Liver (tissue), 9 donors: Measurements from ENCODE around the gene NSL1. TPM values are rescaled to one million over a fixed set of nuclear protein-coding genes. Genes with fewer than 3 reads are reported as not detected.

Experiments used
- DNase-seq: peaks from one replicate; pipeline ENCODE4 v3.0.0-alpha.2; 2017; ENCODE audit warnings: low spot score
- H3K27ac ChIP-seq, 2 donors: one replicate each; pipeline ENCODE4 v1.7.0; 2013; ENCODE audit warnings: inconsistent platforms in 2 of 2, low read length in 2 of 2, control low read depth in 1 of 2, low read depth in 1 of 2, mild to moderate bottlenecking in 1 of 2
- H3K27me3 ChIP-seq, 4 donors: one replicate each; pipeline versions ENCODE4 v1.6.1 to v1.7.0; 2013; ENCODE audit warnings: low read length in 3 of 4, inconsistent platforms in 1 of 4, mild to moderate bottlenecking in 1 of 4, moderate library complexity in 1 of 4; ENCODE audit not compliant: control insufficient read depth in 4 of 4, insufficient read depth in 4 of 4
- H3K36me3 ChIP-seq, 4 donors: one replicate each; pipeline versions ENCODE4 v1.6.1 to v1.7.0; 2013; ENCODE audit warnings: low read length in 3 of 4, mild to moderate bottlenecking in 3 of 4, low read depth in 1 of 4, moderate library complexity in 1 of 4; ENCODE audit not compliant: control insufficient read depth in 4 of 4, insufficient read depth in 3 of 4
- H3K4me1 ChIP-seq, 4 donors: one replicate each; pipeline versions ENCODE4 v1.6.1 to v1.7.0; 2013; ENCODE audit warnings: low read length in 3 of 4, mild to moderate bottlenecking in 3 of 4, moderate library complexity in 1 of 4; ENCODE audit not compliant: control insufficient read depth in 4 of 4, insufficient read depth in 4 of 4
- H3K4me3 ChIP-seq, 3 donors: one replicate each; pipeline versions ENCODE4 v1.6.1 to v1.7.0; 2013; ENCODE audit warnings: low read length in 3 of 3, control low read depth in 1 of 3, low read depth in 1 of 3, mild to moderate bottlenecking in 1 of 3
- H3K9ac ChIP-seq, 2 donors: one replicate each; pipeline ENCODE4 v1.7.0; 2013; ENCODE audit warnings: low read length in 2 of 2, mild to moderate bottlenecking in 2 of 2, moderate library complexity in 2 of 2, control low read depth in 1 of 2, low read depth in 1 of 2
- H3K9me3 ChIP-seq, 4 donors: one replicate each; pipeline versions ENCODE4 v1.6.1 to v1.7.0; 2013; ENCODE audit warnings: low read length in 3 of 4; ENCODE audit not compliant: control insufficient read depth in 4 of 4
- CTCF ChIP-seq: fragments of 150-350 bp; IDR thresholded peaks from 2 replicates; pipeline ENCODE4 v1.5.1; 2017; ENCODE audit warnings: improper control_type of control experiment, low read depth, low read length; ENCODE audit not compliant: missing input control
- EGR1 ChIP-seq, 2 donors: IDR thresholded peaks; 2 replicates each; pipeline ENCODE4 v1.6.1; 2016 to 2018; ENCODE audit warnings: antibody characterized with exemption in 2 of 2, low read depth in 2 of 2
- HNF4A ChIP-seq, 2 donors: conservative IDR thresholded peaks; 2 replicates each; pipeline ENCODE4 v1.6.1; 2016; ENCODE audit warnings: antibody characterized with exemption in 2 of 2, mild to moderate bottlenecking in 2 of 2
- RAD21 ChIP-seq, 2 donors: IDR thresholded peaks; 2 replicates each; pipeline ENCODE4 v1.6.1; 2016; ENCODE audit warnings: antibody characterized with exemption in 2 of 2, mild to moderate bottlenecking in 2 of 2
- REST ChIP-seq: IDR thresholded peaks from 2 replicates; pipeline ENCODE4 v1.6.1; 2016; ENCODE audit warnings: antibody characterized with exemption, mild to moderate bottlenecking
- SP1 ChIP-seq: IDR thresholded peaks from 2 replicates; pipeline ENCODE4 v1.6.1; 2018; ENCODE audit warnings: antibody characterized with exemption, mild to moderate bottlenecking
- TAF1 ChIP-seq: conservative IDR thresholded peaks from 2 replicates; pipeline ENCODE4 v1.6.1; 2016; ENCODE audit warnings: antibody characterized with exemption, mild to moderate bottlenecking
- YY1 ChIP-seq: IDR thresholded peaks from 2 replicates; pipeline ENCODE4 v1.6.1; 2016; ENCODE audit warnings: antibody characterized with exemption, mild to moderate bottlenecking
- ZBTB33 ChIP-seq: IDR thresholded peaks from 2 replicates; pipeline ENCODE4 v1.6.1; 2016; ENCODE audit warnings: antibody characterized with exemption
- WGBS: extraction: QIAGEN DNeasy Blood & Tissue Kit; methylation state at CpG from one replicate; pipeline ENCODE4 v1.1.7; 2013; 5-methylcytosine and 5-hydroxymethylcytosine counted together
- polyA plus RNA-seq, 2 donors: library from polyadenylated mRNA; stranded (reverse) in 1 of 2; unstranded in 1 of 2; fragments of 200-250 nt in 1 of 2; fragments of >200 nt in 1 of 2; fragmentation: Nextera tagmentation in 1 of 2; extraction: Ambion mirVana in 1 of 2; gene quantifications; one replicate each; pipeline versions ENCODE4 v1.2.1 to v1.2.3, GENCODE V29; 2013 to 2015
- total RNA-seq, 2 donors: library from RNA; depleted of rRNA; stranded (reverse); fragments of >200 nt; gene quantifications; one replicate each; pipeline ENCODE4 v1.2.3, GENCODE V29; 2014
- donor health status: healthy.
- donor health status: healthy.
- donor health status: healthy.
- donor health status: healthy.
- donor health status: healthy.

The NSL1 gene
- total and polyA plus RNA-seq, 4 donors = 17.2 to 31.3 (median 18.7) TPM

GRCh38 chr1:212762234-212762633, 29.3 kb downstream of the NSL1 start:
- WGBS = 91% methylated on average over 4 of the region's 4 CpGs
- TF ChIP-seq TAF1 (no peak), CTCF (no peak), HNF4A (conservative IDR thresholded peaks at IDR 0.05) (no peak), RAD21 (IDR thresholded peaks at IDR 0.05) (no peak), SP1 (no peak)
- Histone ChIP-seq H3K27ac (no peak overlapping the region), H3K27me3 (no peaks in the 10 kb centered on the region), H3K4me3 (no peak overlapping the region), H3K9ac (no peak overlapping the region), H3K9me3 (no peaks in the 10 kb centered on the region), H3K4me1 (peaks cover 0 to 3% (median 0%) of the 10 kb centered on the region in 4 donors), H3K36me3 (no peaks in the 10 kb centered on the region)
- DNase-seq = no peak

- H3K9me3 ChIP-seq = no peaks in the 10 kb centered on the region
- TF ChIP-seq RAD21 (IDR thresholded peaks at IDR 0.05) (peak in 1 of 2 donors; percentile 19), EGR1 (IDR thresholded peaks at IDR 0.05; ENCODE audit: low read depth in 2 of 2) (no peak), REST (no peak), YY1 (no peak)
- H3K9ac ChIP-seq = no peak overlapping the region
- no peak overlapping the region for H3K4me3 ChIP-seq
- peaks cover 0 to 3% (median 0%) of the 10 kb centered on the region in 4 donors for H3K4me1 ChIP-seq
- H3K36me3 ChIP-seq = peaks cover 0 to 4% (median 0%) of the 10 kb centered on the region in 4 donors
- H3K27ac ChIP-seq = no peak overlapping the region
- no peak for DNase-seq
- WGBS = 97% methylated on average over 10 of the region's 10 CpGs
- H3K27me3 ChIP-seq = no peaks in the 10 kb centered on the region
Observed at GRCh38 chr1:212760126-212760823, 31.3 kb downstream of the NSL1 start.

- H3K4me3 ChIP-seq = no peak overlapping the region
- H3K27me3 ChIP-seq = no peaks in the 10 kb centered on the region
- peaks cover 0 to 4% (median 0%) of the 10 kb centered on the region in 4 donors for H3K36me3 ChIP-seq
- peaks cover 0 to 3% (median 0%) of the 10 kb centered on the region in 4 donors for H3K4me1 ChIP-seq
- H3K27ac ChIP-seq = no peak overlapping the region
- WGBS = 96% methylated on average over 5 of the region's 5 CpGs
- no peak for DNase-seq
- TF ChIP-seq TAF1 = no peak
- TF ChIP-seq ZBTB33 = no peak
- H3K9me3 ChIP-seq = no peaks in the 10 kb centered on the region
- no peak overlapping the region for H3K9ac ChIP-seq
Observed at GRCh38 chr1:212759683-212760082, 31.9 kb downstream of the NSL1 start.
